Right lobe of liver (tissue), 6 donors: ENCODE results near the gene UBA52. TPM values are rescaled to one million over a fixed set of nuclear protein-coding genes. Genes with fewer than 3 reads are reported as not detected.
A peak's percentile ranks its signal among the peaks of the same experiment; 100 is the strongest.

ENCODE experiments used
- ATAC-seq, 4 donors: fragments of 200-7000 bp; cut with Tn5 transposase; one replicate each; pipeline ENCODE4 v1.9.1; 2020; ENCODE audit warnings: mild to moderate bottlenecking in 4 of 4, moderate library complexity in 4 of 4
- DNase-seq, 3 donors: peaks; one replicate each; pipeline ENCODE4 v3.0.0-alpha.2; 2020
- H3K27ac ChIP-seq, 3 donors: fragments of 200-600 bp; one replicate each; pipeline ENCODE4 v1.8.0; 2022
- H3K27me3 ChIP-seq, 2 donors: fragments of 200-600 bp; one replicate each; pipeline ENCODE4 v1.8.0; 2022
- H3K36me3 ChIP-seq, 4 donors: fragments of 200-600 bp; sonication (generic) in 1 of 4; one replicate each; pipeline versions ENCODE4 v1.5.1 to v1.8.0; 2017 to 2022; ENCODE audit warnings: control low read depth in 1 of 4
- H3K4me1 ChIP-seq, 4 donors: fragments of 200-600 bp; sonication (generic) in 1 of 4; one replicate each; pipeline versions ENCODE4 v1.5.1 to v1.8.0; 2017 to 2022; ENCODE audit warnings: control low read depth in 1 of 4
- H3K4me3 ChIP-seq, 3 donors: fragments of 200-600 bp; one replicate each; pipeline ENCODE4 v1.8.0; 2022
- H3K9me3 ChIP-seq, 4 donors: fragments of 200-600 bp; sonication (generic) in 1 of 4; one replicate each; pipeline versions ENCODE4 v1.5.1 to v1.8.0; 2017 to 2022; ENCODE audit warnings: control low read depth in 1 of 4
- CTCF ChIP-seq, 4 donors: fragments of 200-600 bp in 3 of 4; fragments of 450-650 bp in 1 of 4; IDR thresholded peaks; one replicate each; pipeline versions ENCODE4 v1.5.1 to v1.8.0; 2016 to 2022; ENCODE audit warnings: antibody characterized with exemption in 4 of 4, mild to moderate bottlenecking in 2 of 4
- POLR2A ChIP-seq: fragments of 450-650 bp; IDR thresholded peaks from one replicate; pipeline ENCODE4 v1.6.1; 2017; ENCODE audit warnings: antibody characterized with exemption, mild to moderate bottlenecking
- WGBS: methylation state at CpG from one replicate; pipeline ENCODE4 v1.1.6; 2018; ENCODE audit warnings: low coverage, low lambda C conversion rate; ENCODE audit not compliant: insufficient coverage; ENCODE audit errors: missing lambda C conversion rate; 5-methylcytosine and 5-hydroxymethylcytosine counted together
- intact Hi-C, 2 donors: fragments of 100-400 bp; cut with DNase I; formaldehyde crosslinking; loops; one replicate each; pipeline versions ENCODE4 v1.11.2 to v1.14.1; 2022
- total RNA-seq, 6 experiments: library from RNA; depleted of rRNA in 2 of 6; stranded (reverse); fragments of >200 nt in 2 of 6; fragmentation: NEBNext Ultra II Directional in 3 of 6; extraction: Animal tissue kit (Norgen Biotek cat#: 25700) in 3 of 6; gene quantifications; one replicate each; pipeline versions ENCODE4 v1.1.0 to v1.2.4, GENCODE V29; 2016 to 2023
- donor health status: DM: no; HTN: yes; CAD: no.
- donor health status: DM: no; HTN: no; CAD: no.
- donor health status: DM: no; HTN: no; CAD: no.
- donor health status: DM: no; HTN: yes; CAD: no.
- donor health status: DM: no; HTN: yes; CAD: no.

The UBA52 gene
- total RNA-seq, 6 experiments from 2014 or later = 256 to 470 (median 406) TPM

GRCh38 chr19:18526316-18526715 is 45.3 kb upstream of the UBA52 start:
- Histone ChIP-seq H3K4me3 (no peak overlapping the region), H3K36me3 (peaks cover 0 to 2% (median under 1%) of the 10 kb centered on the region in 4 donors), H3K27ac (no peak overlapping the region), H3K9me3 (no peaks in the 10 kb centered on the region), H3K4me1 (no peaks in the 10 kb centered on the region), H3K27me3 (no peaks in the 10 kb centered on the region)
- DNase-seq (no peak), ATAC-seq (no peak)
- intact Hi-C loops = no loop called here
- 83% methylated on average over 6 of the region's 9 CpGs for WGBS
- no peak for TF ChIP-seq CTCF (IDR thresholded peaks at IDR 0.05)
- TF ChIP-seq POLR2A = no peak

- WGBS = no CpG with 5 or more reads among the region's 7 CpGs
These were observed 41.9 kb upstream of the UBA52 start for GRCh38 chr19:18529782-18530181.

GRCh38 chr19:18531485-18531884 is 40.2 kb upstream of the UBA52 start:
- ATAC-seq = no peak
- H3K36me3 ChIP-seq = peaks cover 0 to 33% (median 2%) of the 10 kb centered on the region in 4 donors

More at GRCh38 chr19:18529782-18530181, 41.9 kb upstream of the UBA52 start:
- TF ChIP-seq CTCF (IDR thresholded peaks at IDR 0.05) = no peak
- TF ChIP-seq POLR2A = no peak
- H3K27me3 ChIP-seq = no peaks in the 10 kb centered on the region
- peaks cover 0 to 23% (median 2%) of the 10 kb centered on the region in 4 donors for H3K36me3 ChIP-seq
- no peaks in the 10 kb centered on the region for H3K4me1 ChIP-seq
- ATAC-seq (peak in 3 of 4 donors; percentile 14 to 42 (median 28)), DNase-seq (no peak)
- no peak overlapping the region for H3K27ac ChIP-seq
- intact Hi-C loops = no loop called here
- H3K9me3 ChIP-seq = no peaks in the 10 kb centered on the region
- no peak overlapping the region for H3K4me3 ChIP-seq

GRCh38 chr19:18532168-18532890 is 39.3 kb upstream of the UBA52 start:
- no peaks in the 10 kb centered on the region for H3K9me3 ChIP-seq
- DNase-seq (no peak), ATAC-seq (peak in 2 of 4 donors; percentile 13 to 16)
- H3K36me3 ChIP-seq = peaks cover 0 to 38% (median 2%) of the 10 kb centered on the region in 4 donors
- H3K4me1 ChIP-seq = no peaks in the 10 kb centered on the region
- H3K4me3 ChIP-seq = no peak overlapping the region
- H3K27me3 ChIP-seq = no peaks in the 10 kb centered on the region
- intact Hi-C loops = no loop called here
- H3K27ac ChIP-seq = no peak overlapping the region
- no peak for TF ChIP-seq CTCF (IDR thresholded peaks at IDR 0.05)
- no peak for TF ChIP-seq POLR2A
- WGBS = 100% methylated on average over 7 of the region's 22 CpGs

More at GRCh38 chr19:18531485-18531884, 40.2 kb upstream of the UBA52 start:
- no peaks in the 10 kb centered on the region for H3K27me3 ChIP-seq
- H3K9me3 ChIP-seq = no peaks in the 10 kb centered on the region
- WGBS = 80% methylated on average over 1 of the region's 9 CpGs
- H3K4me3 ChIP-seq = no peak overlapping the region
- intact Hi-C loops = no loop called here
- no peak overlapping the region for H3K27ac ChIP-seq
- no peak for TF ChIP-seq POLR2A
- H3K4me1 ChIP-seq = no peaks in the 10 kb centered on the region
- DNase-seq = no peak

- Histone ChIP-seq H3K27ac (no peak overlapping the region), H3K36me3 (peaks cover 0 to 41% (median 2%) of the 10 kb centered on the region in 4 donors), H3K9me3 (no peaks in the 10 kb centered on the region), H3K4me1 (peaks cover 0 to 6% (median 0%) of the 10 kb centered on the region in 4 donors), H3K27me3 (no peaks in the 10 kb centered on the region), H3K4me3 (no peak overlapping the region)
- ATAC-seq = no peak
- TF ChIP-seq CTCF (IDR thresholded peaks at IDR 0.05) = no peak
- TF ChIP-seq POLR2A = no peak
- WGBS = 96% methylated on average over 3 of the region's 4 CpGs
- intact Hi-C loops = no loop called here
- DNase-seq = no peak
These were observed 38.6 kb upstream of the UBA52 start for GRCh38 chr19:18533058-18533457.
